Caco-2 (cell line): ENCODE data around the gene TWF2. TPM values are rescaled to one million over a fixed set of nuclear protein-coding genes. Genes with fewer than 3 reads are reported as not detected.
A peak's percentile ranks its signal among the peaks of the same experiment; 100 is the strongest.

ENCODE experiments used
- BruUV-seq: library from RNA; stranded (reverse); fragments of 400-500 nt; replicated peaks from 2 replicates; lab custom pipeline; 2021; lab: Mats Ljungman, UMichigan
- CTCF ChIA-PET: fragments of 300-600 bp; sonication (Branson Sonifier 250); formaldehyde crosslinking; loops from one replicate; lab custom pipeline; 2022; ENCODE audit warnings: antibody characterized with exemption; lab: Charles Lee
- POLR2A ChIA-PET: fragments of 300-600 bp; sonication (Branson Sonifier 250); formaldehyde crosslinking; loops from one replicate; lab custom pipeline; 2022; ENCODE audit warnings: antibody characterized with exemption; lab: Charles Lee
- DNase-seq, 2 experiments: peaks; one replicate each; pipeline versions ENCODE4 v3.0.0 to v3.0.0-alpha.2; 2020 to 2022
- H3K27me3 ChIP-seq: replicated peaks from 2 replicates; pipeline ENCODE4 v1.6.0; 2011; ENCODE audit warnings: low read length; ENCODE audit not compliant: control insufficient read depth, insufficient read depth
- H3K36me3 ChIP-seq: 2 replicates; pipeline ENCODE4 v1.5.1; 2011; ENCODE audit warnings: low read length; ENCODE audit not compliant: control insufficient read depth, insufficient read depth
- H3K4me1 ChIP-seq: fragments of 250-450 bp; sonication (Bioruptor Pico); 2 replicates; pipeline ENCODE4 v1.5.1; 2020; ENCODE audit warnings: mild to moderate bottlenecking
- H3K4me3 ChIP-seq: 2 replicates; pipeline ENCODE4 v1.5.1; 2011; ENCODE audit warnings: low read depth, mild to moderate bottlenecking, control low read depth, low read length
- H3K9me3 ChIP-seq: fragments of 250-450 bp; sonication (Bioruptor Pico); 2 replicates; pipeline ENCODE4 v1.5.1; 2020; ENCODE audit warnings: mild to moderate bottlenecking, moderate library complexity
- H3K27ac Mint-ChIP-seq: one replicate; pipeline ENCODE4 v1.8.0; 2022; ENCODE audit warnings: mixed read lengths; ENCODE audit not compliant: unreplicated experiment
- H3K27me3 Mint-ChIP-seq: one replicate; pipeline ENCODE4 v1.8.0; 2022; ENCODE audit warnings: mixed read lengths; ENCODE audit not compliant: insufficient read depth, unreplicated experiment
- H3K36me3 Mint-ChIP-seq: one replicate; pipeline ENCODE4 v1.8.0; 2022; ENCODE audit warnings: mild to moderate bottlenecking, mixed read lengths; ENCODE audit not compliant: insufficient read depth, unreplicated experiment
- H3K4me1 Mint-ChIP-seq: one replicate; pipeline ENCODE4 v1.8.0; 2022; ENCODE audit warnings: low read depth, mixed read lengths; ENCODE audit not compliant: unreplicated experiment
- H3K4me3 Mint-ChIP-seq: one replicate; pipeline ENCODE4 v1.8.0; 2022; ENCODE audit warnings: mild to moderate bottlenecking, moderate library complexity, mixed read lengths; ENCODE audit not compliant: unreplicated experiment
- H3K9me3 Mint-ChIP-seq: one replicate; pipeline ENCODE4 v1.8.0; 2022; ENCODE audit warnings: mixed read lengths; ENCODE audit not compliant: unreplicated experiment
- intact Hi-C: fragments of 100-400 bp; cut with micrococcal nuclease; formaldehyde crosslinking; loops from one replicate; pipeline ENCODE4 v1.10.0; 2022; ENCODE audit not compliant: unreplicated experiment
- total RNA-seq: library from RNA; stranded (reverse); gene quantifications from 2 replicates; pipeline ENCODE4 v1.2.3, GENCODE V29; 2022
- TF ChIP-seq, protein P1 (sequence below), 2 experiments: fragments of 200-600 bp in 1 of 2; IDR thresholded peaks; 1 replicate in 1 of 2; 2 replicates in 1 of 2; pipeline versions ENCODE4 v1.5.1 to v1.8.0; 2011 to 2022; ENCODE audit warnings: antibody characterized with exemption in 1 of 2, control low read depth in 1 of 2, inconsistent platforms in 1 of 2, low read depth in 1 of 2, low read length in 1 of 2, mild to moderate bottlenecking in 1 of 2, moderate library complexity in 1 of 2; ENCODE audit not compliant: insufficient read depth in 1 of 2, severe bottlenecking in 1 of 2, unreplicated experiment in 1 of 2

Gene TWF2
- total RNA-seq, 1 experiment from 2014 or later, result 29.9 TPM

DNA sequence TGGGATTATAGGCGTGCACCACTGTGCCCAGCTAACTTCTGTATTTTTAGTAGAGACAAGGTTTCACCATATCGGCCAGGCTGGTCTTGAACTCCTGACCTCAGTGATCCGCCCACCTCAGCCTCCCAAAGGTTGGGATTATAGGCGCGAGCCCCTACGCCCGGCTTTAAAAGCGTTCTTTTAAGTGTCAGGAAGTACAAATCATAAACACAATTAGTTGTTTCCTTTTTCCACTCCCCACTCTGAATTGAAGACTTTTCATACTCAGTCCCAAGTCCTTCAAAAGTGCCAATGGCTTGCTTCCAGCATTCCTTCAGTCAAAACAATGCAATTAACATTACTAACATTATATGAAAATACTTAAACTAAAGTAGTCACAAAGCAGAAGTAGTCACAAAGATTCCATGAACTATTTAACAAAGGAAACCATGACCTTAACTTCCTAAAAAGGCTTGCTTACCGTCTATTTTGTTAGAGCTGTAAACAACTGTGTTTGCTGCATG lies 31.3 kb upstream of the TWF2 start:
- Mint-ChIP-seq H3K4me1 (peaks cover 6% of the 10 kb centered on the region), H3K36me3 (peaks cover 94% of the 10 kb centered on the region), H3K27me3 (no peaks in the 10 kb centered on the region), H3K9me3 (no peaks in the 10 kb centered on the region), H3K4me3 (no peak overlapping the region), H3K27ac (no peak overlapping the region)
- Histone ChIP-seq H3K36me3 (peaks cover 1% of the 10 kb centered on the region; the same call in 1 of the 2 replicates), H3K4me3 (no peak overlapping the region), H3K27me3 (no peaks in the 10 kb centered on the region), H3K9me3 (no peaks in the 10 kb centered on the region), H3K4me1 (peaks cover 13% of the 10 kb centered on the region; the same call in 1 of the 2 replicates)
- intact Hi-C loops, result no loop called here
- TF ChIP-seq, protein P1, sequence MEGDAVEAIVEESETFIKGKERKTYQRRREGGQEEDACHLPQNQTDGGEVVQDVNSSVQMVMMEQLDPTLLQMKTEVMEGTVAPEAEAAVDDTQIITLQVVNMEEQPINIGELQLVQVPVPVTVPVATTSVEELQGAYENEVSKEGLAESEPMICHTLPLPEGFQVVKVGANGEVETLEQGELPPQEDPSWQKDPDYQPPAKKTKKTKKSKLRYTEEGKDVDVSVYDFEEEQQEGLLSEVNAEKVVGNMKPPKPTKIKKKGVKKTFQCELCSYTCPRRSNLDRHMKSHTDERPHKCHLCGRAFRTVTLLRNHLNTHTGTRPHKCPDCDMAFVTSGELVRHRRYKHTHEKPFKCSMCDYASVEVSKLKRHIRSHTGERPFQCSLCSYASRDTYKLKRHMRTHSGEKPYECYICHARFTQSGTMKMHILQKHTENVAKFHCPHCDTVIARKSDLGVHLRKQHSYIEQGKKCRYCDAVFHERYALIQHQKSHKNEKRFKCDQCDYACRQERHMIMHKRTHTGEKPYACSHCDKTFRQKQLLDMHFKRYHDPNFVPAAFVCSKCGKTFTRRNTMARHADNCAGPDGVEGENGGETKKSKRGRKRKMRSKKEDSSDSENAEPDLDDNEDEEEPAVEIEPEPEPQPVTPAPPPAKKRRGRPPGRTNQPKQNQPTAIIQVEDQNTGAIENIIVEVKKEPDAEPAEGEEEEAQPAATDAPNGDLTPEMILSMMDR (IDR thresholded peaks at IDR 0.05; ENCODE audit: insufficient read depth in 1 of 2, low read depth in 1 of 2, low read length in 1 of 2, severe bottlenecking in 1 of 2, unreplicated experiment in 1 of 2), result no peak
- DNase-seq, result no peak
- CTCF ChIA-PET, result interaction anchor here (2.0 kb wide), 1 partner anchor 50 kb away, joined by 4 read pairs; no protein-coding TSS in a partner anchor
- POLR2A ChIA-PET, result no interaction called here
- BruUV-seq, result no TSS peak

DNA sequence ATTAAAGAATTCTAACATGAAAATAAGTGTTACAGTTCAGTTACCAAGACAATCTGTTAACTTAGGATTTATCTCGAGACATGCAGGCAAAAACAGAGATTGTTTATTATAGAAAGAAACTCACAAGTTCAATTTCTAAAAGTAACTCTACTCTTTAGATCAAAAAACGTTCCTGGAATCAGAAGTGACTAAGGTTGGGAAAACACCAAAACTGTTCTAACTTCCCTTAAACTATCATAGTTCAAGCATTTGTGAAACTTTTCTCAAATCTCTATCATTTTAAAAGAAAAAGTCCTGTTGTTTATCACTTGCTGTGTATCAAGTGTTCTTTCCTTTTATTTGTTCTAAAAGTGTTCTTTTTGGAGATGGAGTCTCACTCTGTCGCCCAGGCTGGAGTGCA lies 30.8 kb upstream of the TWF2 start:
- no peak overlapping the region for H3K4me3 ChIP-seq
- intact Hi-C loops, result no loop called here
- peaks cover 1% of the 10 kb centered on the region; the same call in 1 of the 2 replicates for H3K36me3 ChIP-seq
- no peaks in the 10 kb centered on the region for H3K9me3 Mint-ChIP-seq
- TF ChIP-seq, protein P1 (IDR thresholded peaks at IDR 0.05; ENCODE audit: insufficient read depth in 1 of 2, low read depth in 1 of 2, low read length in 1 of 2, severe bottlenecking in 1 of 2, unreplicated experiment in 1 of 2), result no peak
- peaks cover 6% of the 10 kb centered on the region for H3K4me1 Mint-ChIP-seq
- ChIA-PET POLR2A (no interaction called here), CTCF (no interaction called here)
- peaks cover 93% of the 10 kb centered on the region for H3K36me3 Mint-ChIP-seq
- H3K4me3 Mint-ChIP-seq, result no peak overlapping the region
- DNase-seq, result no peak
- H3K27me3 ChIP-seq, result no peaks in the 10 kb centered on the region
- H3K9me3 ChIP-seq, result no peaks in the 10 kb centered on the region
- no peaks in the 10 kb centered on the region for H3K27me3 Mint-ChIP-seq
- H3K27ac Mint-ChIP-seq, result no peak overlapping the region
- BruUV-seq, result no TSS peak
- peaks cover 15% of the 10 kb centered on the region; the same call in 1 of the 2 replicates for H3K4me1 ChIP-seq

DNA sequence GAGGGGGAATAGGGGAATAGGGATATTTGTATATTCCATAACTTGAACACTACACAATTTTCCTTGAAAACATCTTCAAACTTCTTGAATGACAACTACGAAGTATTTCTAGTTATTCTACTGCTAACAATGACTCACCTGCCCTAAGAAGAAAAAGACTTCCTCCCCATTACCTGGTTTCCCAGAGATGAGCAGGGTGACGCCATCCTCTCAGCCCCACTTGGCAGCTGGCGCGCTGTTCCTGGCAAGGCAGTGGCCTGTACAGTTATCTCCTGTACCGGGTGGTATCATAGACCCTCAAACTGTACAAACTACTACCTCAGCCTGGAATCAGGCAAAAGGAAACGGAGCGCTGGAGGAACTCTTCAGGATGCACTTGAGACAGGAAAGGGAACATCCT lies 29.1 kb upstream of the TWF2 start:
- intact Hi-C loops, result no loop called here
- Mint-ChIP-seq H3K4me3 (no peak overlapping the region), H3K27ac (peak overlapping the region; percentile 42), H3K9me3 (peaks cover 9% of the 10 kb centered on the region), H3K36me3 (peaks cover 93% of the 10 kb centered on the region), H3K27me3 (no peaks in the 10 kb centered on the region), H3K4me1 (peaks cover 23% of the 10 kb centered on the region)
- Histone ChIP-seq H3K4me1 (peaks cover 19% of the 10 kb centered on the region; the same call in 1 of the 2 replicates), H3K4me3 (no peak overlapping the region), H3K9me3 (no peaks in the 10 kb centered on the region), H3K36me3 (peaks cover 3% of the 10 kb centered on the region), H3K27me3 (no peaks in the 10 kb centered on the region)
- BruUV-seq, result no TSS peak
- ChIA-PET CTCF (no interaction called here), POLR2A (no interaction called here)
- DNase-seq, result no peak
- TF ChIP-seq, protein P1 (IDR thresholded peaks at IDR 0.05; ENCODE audit: insufficient read depth in 1 of 2, low read depth in 1 of 2, low read length in 1 of 2, severe bottlenecking in 1 of 2, unreplicated experiment in 1 of 2), result no peak
